Caco-2 (cell line): ENCODE measurements around the gene DGKQ. TPM values are rescaled to one million over a fixed set of nuclear protein-coding genes. Genes with fewer than 3 reads are reported as not detected.

Source experiments
- BruUV-seq: library from RNA; stranded (reverse); fragments of 400-500 nt; replicated peaks from 2 replicates; lab custom pipeline; 2021; lab: Mats Ljungman, UMichigan
- CTCF ChIA-PET: fragments of 300-600 bp; sonication (Branson Sonifier 250); formaldehyde crosslinking; loops from one replicate; lab custom pipeline; 2022; ENCODE audit warnings: antibody characterized with exemption; lab: Charles Lee
- POLR2A ChIA-PET: fragments of 300-600 bp; sonication (Branson Sonifier 250); formaldehyde crosslinking; loops from one replicate; lab custom pipeline; 2022; ENCODE audit warnings: antibody characterized with exemption; lab: Charles Lee
- DNase-seq, 2 experiments: peaks; one replicate each; pipeline versions ENCODE4 v3.0.0 to v3.0.0-alpha.2; 2020 to 2022
- H3K27me3 ChIP-seq: replicated peaks from 2 replicates; pipeline ENCODE4 v1.6.0; 2011; ENCODE audit warnings: low read length; ENCODE audit not compliant: control insufficient read depth, insufficient read depth
- H3K36me3 ChIP-seq: 2 replicates; pipeline ENCODE4 v1.5.1; 2011; ENCODE audit warnings: low read length; ENCODE audit not compliant: control insufficient read depth, insufficient read depth
- H3K4me1 ChIP-seq: fragments of 250-450 bp; sonication (Bioruptor Pico); 2 replicates; pipeline ENCODE4 v1.5.1; 2020; ENCODE audit warnings: mild to moderate bottlenecking
- H3K4me3 ChIP-seq: 2 replicates; pipeline ENCODE4 v1.5.1; 2011; ENCODE audit warnings: low read depth, mild to moderate bottlenecking, control low read depth, low read length
- H3K9me3 ChIP-seq: fragments of 250-450 bp; sonication (Bioruptor Pico); 2 replicates; pipeline ENCODE4 v1.5.1; 2020; ENCODE audit warnings: mild to moderate bottlenecking, moderate library complexity
- H3K27ac Mint-ChIP-seq: one replicate; pipeline ENCODE4 v1.8.0; 2022; ENCODE audit warnings: mixed read lengths; ENCODE audit not compliant: unreplicated experiment
- H3K27me3 Mint-ChIP-seq: one replicate; pipeline ENCODE4 v1.8.0; 2022; ENCODE audit warnings: mixed read lengths; ENCODE audit not compliant: insufficient read depth, unreplicated experiment
- H3K36me3 Mint-ChIP-seq: one replicate; pipeline ENCODE4 v1.8.0; 2022; ENCODE audit warnings: mild to moderate bottlenecking, mixed read lengths; ENCODE audit not compliant: insufficient read depth, unreplicated experiment
- H3K4me1 Mint-ChIP-seq: one replicate; pipeline ENCODE4 v1.8.0; 2022; ENCODE audit warnings: low read depth, mixed read lengths; ENCODE audit not compliant: unreplicated experiment
- H3K4me3 Mint-ChIP-seq: one replicate; pipeline ENCODE4 v1.8.0; 2022; ENCODE audit warnings: mild to moderate bottlenecking, moderate library complexity, mixed read lengths; ENCODE audit not compliant: unreplicated experiment
- H3K9me3 Mint-ChIP-seq: one replicate; pipeline ENCODE4 v1.8.0; 2022; ENCODE audit warnings: mixed read lengths; ENCODE audit not compliant: unreplicated experiment
- CTCF ChIP-seq, 2 experiments: fragments of 200-600 bp in 1 of 2; IDR thresholded peaks; 1 replicate in 1 of 2; 2 replicates in 1 of 2; pipeline versions ENCODE4 v1.5.1 to v1.8.0; 2011 to 2022; ENCODE audit warnings: antibody characterized with exemption in 1 of 2, control low read depth in 1 of 2, inconsistent platforms in 1 of 2, low read depth in 1 of 2, low read length in 1 of 2, mild to moderate bottlenecking in 1 of 2, moderate library complexity in 1 of 2; ENCODE audit not compliant: insufficient read depth in 1 of 2, severe bottlenecking in 1 of 2, unreplicated experiment in 1 of 2
- intact Hi-C: fragments of 100-400 bp; cut with micrococcal nuclease; formaldehyde crosslinking; loops from one replicate; pipeline ENCODE4 v1.10.0; 2022; ENCODE audit not compliant: unreplicated experiment
- total RNA-seq: library from RNA; stranded (reverse); gene quantifications from 2 replicates; pipeline ENCODE4 v1.2.3, GENCODE V29; 2022

The DGKQ gene
- total RNA-seq, 1 experiment from 2014 or later: 14.1 TPM

- intact Hi-C loops: no loop called here
- no peak for TF ChIP-seq CTCF (IDR thresholded peaks at IDR 0.05; ENCODE audit: insufficient read depth in 1 of 2, low read depth in 1 of 2, low read length in 1 of 2, severe bottlenecking in 1 of 2, unreplicated experiment in 1 of 2)
- Histone ChIP-seq H3K27me3 (no peaks in the 10 kb centered on the region), H3K9me3 (no peaks in the 10 kb centered on the region), H3K4me3 (no peak overlapping the region), H3K4me1 (no peaks in the 10 kb centered on the region), H3K36me3 (no peaks in the 10 kb centered on the region)
- H3K4me1 Mint-ChIP-seq: no peaks in the 10 kb centered on the region
- BruUV-seq: no TSS peak
- H3K27me3 Mint-ChIP-seq: no peaks in the 10 kb centered on the region
- CTCF ChIA-PET: no interaction called here
- H3K4me3 Mint-ChIP-seq: no peak overlapping the region
- H3K36me3 Mint-ChIP-seq: peaks cover 5% of the 10 kb centered on the region
- H3K9me3 Mint-ChIP-seq: no peaks in the 10 kb centered on the region
- H3K27ac Mint-ChIP-seq: no peak overlapping the region
- DNase-seq: no peak
- POLR2A ChIA-PET: interaction anchor here (0.7 kb wide), 1 partner anchor 222 kb away, joined by 6 read pairs; no protein-coding TSS in a partner anchor
These were observed 42.4 kb upstream of the DGKQ start for GRCh38 chr4:1015746-1016145.

- no peaks in the 10 kb centered on the region for H3K36me3 ChIP-seq
- no peaks in the 10 kb centered on the region for H3K27me3 ChIP-seq
- Mint-ChIP-seq H3K4me1 (no peaks in the 10 kb centered on the region), H3K4me3 (no peak overlapping the region), H3K9me3 (no peaks in the 10 kb centered on the region), H3K27ac (no peak overlapping the region), H3K36me3 (peaks cover 11% of the 10 kb centered on the region), H3K27me3 (no peaks in the 10 kb centered on the region)
- POLR2A ChIA-PET: no interaction called here
- H3K9me3 ChIP-seq: no peaks in the 10 kb centered on the region
- peaks cover 5% of the 10 kb centered on the region for H3K4me1 ChIP-seq
- TF ChIP-seq CTCF (IDR thresholded peaks at IDR 0.05; ENCODE audit: insufficient read depth in 1 of 2, low read depth in 1 of 2, low read length in 1 of 2, severe bottlenecking in 1 of 2, unreplicated experiment in 1 of 2): peak in 1 of 2 experiments; percentile 6
- CTCF ChIA-PET: no interaction called here
- H3K4me3 ChIP-seq: no peak overlapping the region
- intact Hi-C loops: no loop called here
- no peak for DNase-seq
- BruUV-seq: no TSS peak
These were observed 41.8 kb upstream of the DGKQ start for GRCh38 chr4:1015179-1015578.

- POLR2A ChIA-PET: no interaction called here
- intact Hi-C loops: no loop called here
- H3K4me3 ChIP-seq: no peak overlapping the region
These were observed 41.2 kb upstream of the DGKQ start for GRCh38 chr4:1014291-1015167.

More at GRCh38 chr4:1014291-1015167, 41.2 kb upstream of the DGKQ start:
- Mint-ChIP-seq H3K27me3 (no peaks in the 10 kb centered on the region), H3K9me3 (no peaks in the 10 kb centered on the region), H3K4me1 (no peaks in the 10 kb centered on the region), H3K27ac (no peak overlapping the region), H3K36me3 (peaks cover 11% of the 10 kb centered on the region), H3K4me3 (no peak overlapping the region)
- Histone ChIP-seq H3K4me1 (peaks cover 8% of the 10 kb centered on the region), H3K27me3 (no peaks in the 10 kb centered on the region), H3K36me3 (no peaks in the 10 kb centered on the region), H3K9me3 (no peaks in the 10 kb centered on the region)
- CTCF ChIA-PET: interaction anchor here (0.5 kb wide), 1 partner anchor 233 kb away, joined by 3 read pairs; no protein-coding TSS in a partner anchor
- no peak for TF ChIP-seq CTCF (IDR thresholded peaks at IDR 0.05; ENCODE audit: insufficient read depth in 1 of 2, low read depth in 1 of 2, low read length in 1 of 2, severe bottlenecking in 1 of 2, unreplicated experiment in 1 of 2)
- DNase-seq: no peak
- BruUV-seq: TSS peak; percentile 58
